ENCODE data around the gene RSPH3. TPM values are rescaled to one million over a fixed set of nuclear protein-coding genes. Genes with fewer than 3 reads are reported as not detected.
"Not testable (repeated sequence)": the region's sequence is repeated elsewhere in the genome, so short reads cannot be mapped to it uniquely, and the experiment has no call there.

Gene RSPH3
- total RNA-seq, 4 donors from 2014 or later, result 8.0 to 13.2 (median 11.2) TPM

- Histone ChIP-seq H3K27ac (peak overlapping the region; percentile 69 to 86 (median 78)), H3K36me3 (peaks cover 0 to 9% (median 0%) of the 10 kb centered on the region in 3 donors), H3K27me3 (no peaks in the 10 kb centered on the region), H3K4me3 (no peak overlapping the region), H3K9me3 (no peaks in the 10 kb centered on the region), H3K4me1 (peaks cover 5 to 51% (median 8%) of the 10 kb centered on the region in 3 donors)
- TF ChIP-seq POLR2A (IDR thresholded peaks at IDR 0.05), result no peak
- TF ChIP-seq, protein P1, sequence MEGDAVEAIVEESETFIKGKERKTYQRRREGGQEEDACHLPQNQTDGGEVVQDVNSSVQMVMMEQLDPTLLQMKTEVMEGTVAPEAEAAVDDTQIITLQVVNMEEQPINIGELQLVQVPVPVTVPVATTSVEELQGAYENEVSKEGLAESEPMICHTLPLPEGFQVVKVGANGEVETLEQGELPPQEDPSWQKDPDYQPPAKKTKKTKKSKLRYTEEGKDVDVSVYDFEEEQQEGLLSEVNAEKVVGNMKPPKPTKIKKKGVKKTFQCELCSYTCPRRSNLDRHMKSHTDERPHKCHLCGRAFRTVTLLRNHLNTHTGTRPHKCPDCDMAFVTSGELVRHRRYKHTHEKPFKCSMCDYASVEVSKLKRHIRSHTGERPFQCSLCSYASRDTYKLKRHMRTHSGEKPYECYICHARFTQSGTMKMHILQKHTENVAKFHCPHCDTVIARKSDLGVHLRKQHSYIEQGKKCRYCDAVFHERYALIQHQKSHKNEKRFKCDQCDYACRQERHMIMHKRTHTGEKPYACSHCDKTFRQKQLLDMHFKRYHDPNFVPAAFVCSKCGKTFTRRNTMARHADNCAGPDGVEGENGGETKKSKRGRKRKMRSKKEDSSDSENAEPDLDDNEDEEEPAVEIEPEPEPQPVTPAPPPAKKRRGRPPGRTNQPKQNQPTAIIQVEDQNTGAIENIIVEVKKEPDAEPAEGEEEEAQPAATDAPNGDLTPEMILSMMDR (IDR thresholded peaks at IDR 0.05), result no peak
- WGBS, 2 donors, result 15 to 44% methylated on average over 1 of the region's 1 CpG
- intact Hi-C loops (cut with DNase I), result no loop called here
- DNase-seq, result no peak
Observed at GRCh38 chr6:159039885-159040258, 39.9 kb upstream of the RSPH3 start.

DNA sequence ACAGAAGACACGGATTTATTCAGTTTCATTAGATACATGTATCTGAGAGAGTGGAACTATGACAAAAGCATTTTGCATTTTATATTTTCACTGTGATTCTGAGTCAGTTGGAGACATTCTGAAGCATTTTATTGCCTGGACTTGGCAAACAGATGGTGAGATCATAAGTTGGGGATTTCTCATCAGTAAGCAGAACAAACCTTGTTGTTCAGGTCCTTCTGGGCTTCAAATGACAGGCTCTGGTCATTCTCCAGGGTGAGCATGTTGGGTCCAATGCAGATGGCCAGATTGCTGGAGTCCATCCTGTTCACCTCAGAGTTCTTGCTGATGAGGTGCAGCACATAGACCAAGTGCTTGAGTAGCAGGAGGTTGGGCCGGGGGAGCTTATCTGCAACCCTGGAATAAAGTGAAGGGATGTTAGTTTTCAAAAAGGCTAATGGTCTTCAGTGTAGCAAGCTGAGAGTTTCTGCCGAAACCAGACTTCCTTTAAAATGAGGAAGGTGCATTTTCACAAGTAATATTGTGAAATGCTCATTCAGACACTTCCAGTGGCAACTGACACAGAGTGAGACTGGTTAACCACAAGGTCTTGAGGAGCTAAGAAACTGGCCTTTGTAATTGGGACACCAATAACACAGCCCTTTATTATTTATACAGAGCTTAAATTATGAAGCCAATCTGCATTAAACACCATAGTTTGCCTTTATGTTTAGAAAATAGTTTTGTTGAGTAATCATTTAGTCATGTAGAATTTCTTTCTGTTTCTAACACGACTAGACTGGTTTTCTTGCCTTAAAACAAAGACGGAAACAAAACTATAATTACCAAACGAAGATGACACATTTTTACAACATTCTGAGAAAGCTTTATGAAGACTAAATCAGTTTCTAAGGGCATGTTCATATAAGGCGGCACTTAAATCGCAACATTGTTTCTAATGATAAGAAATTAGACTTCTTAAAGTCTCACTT is 39.2 kb upstream of the RSPH3 start:
- peaks cover 5 to 51% (median 8%) of the 10 kb centered on the region in 3 donors for H3K4me1 ChIP-seq
- no peak for DNase-seq

GRCh38 chr6:159038318-159038717 is 38.3 kb upstream of the RSPH3 start:
- H3K36me3 ChIP-seq; DNase-seq; H3K9me3 ChIP-seq; H3K27me3 ChIP-seq; H3K4me3 ChIP-seq; intact Hi-C loops (cut with DNase I): not testable (repeated sequence)
- Histone ChIP-seq H3K4me1 (peaks cover 5 to 51% (median 8%) of the 10 kb centered on the region in 3 donors), H3K27ac (peak overlapping the region; percentile 69 to 86 (median 78))
- WGBS, 2 donors, result 62 to 75% methylated on average over 12 of the region's 12 CpGs

More for the DNA sequence above, 39.2 kb upstream of the RSPH3 start:
- Histone ChIP-seq H3K27ac (peak overlapping the region; percentile 69 to 86 (median 78)), H3K36me3 (peaks cover 0 to 9% (median 0%) of the 10 kb centered on the region in 3 donors), H3K9me3 (no peaks in the 10 kb centered on the region), H3K27me3 (no peaks in the 10 kb centered on the region), H3K4me3 (peak overlapping the region in 1 of 4 donors; percentile 14)
- 21 to 35% methylated on average over 7 to 8 of the region's 8 CpGs for WGBS, 2 donors
- TF ChIP-seq, protein P1 (IDR thresholded peaks at IDR 0.05), result no peak
- peak in 1 of 4 donors; percentile 8 for TF ChIP-seq POLR2A (IDR thresholded peaks at IDR 0.05)
- intact Hi-C loops (cut with DNase I), result no loop called here

- intact Hi-C loops (cut with DNase I), result no loop called here
Observed at GRCh38 chr6:159037756-159038290, 37.8 kb upstream of the RSPH3 start.

DNA sequence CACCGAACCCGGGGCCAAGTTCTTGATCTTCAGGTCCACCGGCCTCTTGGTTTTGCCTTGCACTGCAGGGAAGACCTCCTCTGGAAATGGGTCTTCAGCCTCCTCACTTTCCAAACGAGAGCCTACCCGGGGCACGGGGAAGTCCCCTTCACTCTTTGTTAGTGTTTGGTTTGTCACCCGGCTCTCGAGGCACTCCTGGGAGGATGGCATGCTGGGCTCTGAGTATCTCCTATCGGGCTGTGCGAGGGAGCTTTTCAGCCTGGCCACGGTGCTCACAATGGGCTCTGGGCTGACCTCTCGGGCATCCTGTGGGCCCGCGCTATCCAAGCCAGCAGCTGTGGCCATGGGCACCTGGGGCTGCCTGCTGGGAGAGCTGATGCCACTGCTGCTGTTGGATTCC is 36.7 kb upstream of the RSPH3 start:
- WGBS, 2 donors, result 91 to 100% methylated on average over 3 to 9 of the region's 14 CpGs
- no peak overlapping the region for H3K4me3 ChIP-seq
- H3K27me3 ChIP-seq, result no peaks in the 10 kb centered on the region
- H3K4me1 ChIP-seq, result peaks cover under 1 to 36% (median 5%) of the 10 kb centered on the region in 3 donors
- intact Hi-C loops (cut with DNase I), result no loop called here
- no peak overlapping the region for H3K27ac ChIP-seq
- no peak for DNase-seq
- TF ChIP-seq POLR2A (IDR thresholded peaks at IDR 0.05), result no peak
- TF ChIP-seq, protein P1 (IDR thresholded peaks at IDR 0.05), result no peak
- no peaks in the 10 kb centered on the region for H3K9me3 ChIP-seq
- H3K36me3 ChIP-seq, result peaks cover 0 to 9% (median 0%) of the 10 kb centered on the region in 3 donors

More at GRCh38 chr6:159037756-159038290, 37.8 kb upstream of the RSPH3 start:
- Histone ChIP-seq H3K9me3 (no peaks in the 10 kb centered on the region), H3K4me3 (no peak overlapping the region), H3K36me3 (peaks cover 0 to 9% (median 0%) of the 10 kb centered on the region in 3 donors), H3K27me3 (no peaks in the 10 kb centered on the region), H3K4me1 (peaks cover 5 to 47% (median 8%) of the 10 kb centered on the region in 3 donors), H3K27ac (peak overlapping the region in 3 of 4 donors; percentile 69 to 82 (median 73))
- 70 to 76% methylated on average over 5 of the region's 5 CpGs for WGBS, 2 donors
- DNase-seq, result no peak
- TF ChIP-seq POLR2A (IDR thresholded peaks at IDR 0.05), result no peak
- TF ChIP-seq, protein P1 (IDR thresholded peaks at IDR 0.05), result no peak
